ENCODE measurements around the gene PLEKHG2.
"Not testable (repeated sequence)": the region's sequence is repeated elsewhere in the genome, so short reads cannot be mapped to it uniquely, and the experiment has no call there.

The PLEKHG2 gene

GRCh38 chr19:39446365-39447084 lies 34.1 kb downstream of the PLEKHG2 start:
- no peak for DNase-seq

- no peak for DNase-seq
Observed at GRCh38 chr19:39448271-39448670, 35.8 kb downstream of the PLEKHG2 start.

GRCh38 chr19:39449116-39449797 lies 36.8 kb downstream of the PLEKHG2 start:
- DNase-seq = no peak

GRCh38 chr19:39451257-39451656 lies 38.8 kb downstream of the PLEKHG2 start:
- not testable (repeated sequence) for DNase-seq

- DNase-seq = no peak
Observed at GRCh38 chr19:39463403-39463802, 50.9 kb downstream of the PLEKHG2 start.

- no peak for DNase-seq
Observed at GRCh38 chr19:39465956-39466747, 53.7 kb downstream of the PLEKHG2 start.

- no peak for DNase-seq
Observed at GRCh38 chr19:39467941-39468340, 55.5 kb downstream of the PLEKHG2 start.

GRCh38 chr19:39469036-39469435 lies 56.6 kb downstream of the PLEKHG2 start:
- DNase-seq = no peak

GRCh38 chr19:39469567-39469966 lies 57.1 kb downstream of the PLEKHG2 start:
- DNase-seq = no peak

GRCh38 chr19:39470724-39471339 lies 58.4 kb downstream of the PLEKHG2 start:
- DNase-seq = no peak

GRCh38 chr19:39471756-39472536 lies 59.5 kb downstream of the PLEKHG2 start:
- DNase-seq = no peak

GRCh38 chr19:39472746-39473442 lies 60.4 kb downstream of the PLEKHG2 start:
- no peak for DNase-seq

GRCh38 chr19:39473443-39473960 lies 61.0 kb downstream of the PLEKHG2 start:
- DNase-seq = no peak

- DNase-seq = no peak
Observed at GRCh38 chr19:39474139-39474620, 61.7 kb downstream of the PLEKHG2 start.

GRCh38 chr19:39475748-39476147 lies 63.3 kb downstream of the PLEKHG2 start:
- no peak for DNase-seq
